ENCODE measurements around the gene UBE3B.
A peak's percentile ranks its signal among the peaks of the same experiment; 100 is the strongest.

UBE3B gene

DNA sequence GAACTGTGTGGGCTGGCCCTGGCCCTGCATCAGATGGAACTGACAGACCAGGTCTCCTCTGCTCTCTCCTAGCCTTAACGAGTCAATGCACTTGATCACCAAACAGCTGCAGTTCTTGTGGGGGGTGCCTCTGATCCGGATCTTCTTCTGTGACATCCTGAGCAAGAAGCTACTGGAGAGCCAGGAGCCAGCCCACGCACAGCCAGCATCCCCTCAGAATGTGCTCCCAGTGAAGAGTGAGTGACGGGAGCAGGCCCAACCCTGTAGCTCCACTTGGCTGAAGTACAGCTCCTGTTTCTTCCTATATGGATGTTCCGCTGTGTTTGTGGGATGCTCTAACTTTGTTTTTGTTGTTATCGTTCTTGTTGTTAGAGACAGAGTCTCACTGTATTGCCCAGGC lies 23.9 kb downstream of the UBE3B start:
- DNase-seq: no peak

- no peak for DNase-seq
Observed at GRCh38 chr12:109502332-109502731, 24.9 kb downstream of the UBE3B start.

DNA sequence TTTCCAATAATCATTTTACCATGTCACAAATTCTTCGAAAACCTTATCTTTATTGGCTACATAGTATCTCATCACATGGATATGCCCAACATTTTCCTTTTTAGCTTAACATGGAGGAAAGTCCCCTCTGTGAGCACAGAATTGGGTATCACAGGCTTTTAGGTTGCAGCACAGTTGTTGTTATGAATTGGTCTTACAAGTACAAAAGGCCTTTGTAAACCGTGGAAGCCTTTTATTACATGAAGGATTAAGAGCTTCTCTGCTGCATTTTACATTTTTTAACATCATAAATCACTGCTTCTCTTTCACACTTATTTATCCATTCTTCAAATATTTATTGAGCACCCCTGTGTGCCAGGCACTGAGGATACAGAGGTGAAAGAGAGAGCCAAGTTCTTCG lies 26.2 kb downstream of the UBE3B start:
- DNase-seq: no peak

DNA sequence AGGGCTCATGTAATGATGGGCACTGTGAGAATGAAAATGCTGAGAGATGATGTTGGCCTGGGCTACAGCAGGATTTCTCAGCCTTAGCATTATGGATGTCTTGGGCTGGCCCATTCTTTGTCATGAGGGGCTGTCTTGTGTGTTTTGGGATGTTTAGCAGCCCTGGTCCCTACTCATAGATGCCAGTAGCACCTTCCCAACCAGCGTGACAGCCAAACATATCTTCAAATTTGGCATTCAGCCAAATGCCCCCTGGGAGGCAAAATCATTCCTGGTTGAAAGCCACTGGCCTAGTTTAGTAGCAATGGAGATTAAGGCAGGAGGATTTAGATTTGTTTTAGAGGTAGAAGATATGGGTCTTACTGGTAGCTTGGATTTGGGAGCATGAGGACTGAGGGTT lies 26.6 kb downstream of the UBE3B start:
- DNase-seq: no peak

- no peak for DNase-seq
Observed at GRCh38 chr12:109510196-109510595, 32.8 kb downstream of the UBE3B start.

DNA sequence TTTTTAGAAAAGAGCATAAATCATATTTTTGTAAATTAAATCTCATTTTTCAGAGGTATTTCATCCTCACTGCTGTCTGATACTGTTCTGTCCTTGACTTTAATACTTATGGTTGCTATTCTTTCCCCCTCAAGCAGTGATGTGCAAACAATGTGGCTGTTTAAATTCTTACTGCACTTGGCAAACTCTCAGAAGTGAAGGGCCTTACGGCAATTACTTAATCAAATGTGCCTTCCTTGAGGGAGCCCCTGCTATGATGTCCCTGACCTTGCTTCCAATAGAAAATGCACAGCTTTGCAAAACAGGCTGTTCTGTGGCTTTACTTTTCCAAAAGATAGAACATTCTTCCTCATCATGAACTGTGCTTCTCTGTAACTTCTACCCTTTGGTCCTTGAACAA lies 35.2 kb downstream of the UBE3B start:
- no peak for DNase-seq

- no peak for DNase-seq
Observed at GRCh38 chr12:109513051-109513450, 35.6 kb downstream of the UBE3B start.

GRCh38 chr12:109513977-109514376 lies 36.5 kb downstream of the UBE3B start:
- no peak for DNase-seq

GRCh38 chr12:109517619-109518018 lies 40.2 kb downstream of the UBE3B start:
- no peak for DNase-seq

- DNase-seq: peak; percentile 66
Observed at GRCh38 chr12:109518820-109519665, 41.6 kb downstream of the UBE3B start.

- DNase-seq: no peak
Observed at GRCh38 chr12:109519787-109520186, 42.4 kb downstream of the UBE3B start.

GRCh38 chr12:109521831-109522230 lies 44.4 kb downstream of the UBE3B start:
- DNase-seq: no peak

GRCh38 chr12:109523071-109523470 lies 45.6 kb downstream of the UBE3B start:
- DNase-seq: no peak

DNA sequence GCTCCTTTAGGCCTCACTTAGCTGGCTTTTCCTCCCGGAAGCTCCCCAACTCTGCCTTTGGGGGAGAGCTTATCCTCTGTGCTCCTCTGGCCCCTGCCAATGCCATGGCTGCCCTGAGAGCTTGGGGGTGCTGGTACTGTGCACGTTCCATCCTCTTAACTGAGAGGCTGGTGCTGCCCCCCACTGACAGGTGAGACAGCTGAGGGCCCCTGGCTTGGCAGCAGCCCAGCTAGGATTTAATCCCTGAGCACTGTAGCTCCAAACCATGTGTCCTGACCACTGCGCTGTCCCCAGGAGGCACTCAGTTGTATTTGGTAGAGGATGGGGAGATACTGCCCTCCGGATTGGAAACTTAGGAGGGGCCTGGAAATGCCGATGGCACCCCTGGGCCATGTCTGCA lies 46.1 kb downstream of the UBE3B start:
- DNase-seq: no peak

- DNase-seq: no peak
Observed at GRCh38 chr12:109524466-109525278, 47.2 kb downstream of the UBE3B start.

- DNase-seq: no peak
Observed at GRCh38 chr12:109525279-109525585, 47.8 kb downstream of the UBE3B start.

GRCh38 chr12:109527489-109528123 lies 50.2 kb downstream of the UBE3B start:
- DNase-seq: no peak

GRCh38 chr12:109529691-109530640 lies 52.5 kb downstream of the UBE3B start:
- DNase-seq: no peak

GRCh38 chr12:109531411-109531810 lies 54.0 kb downstream of the UBE3B start:
- no peak for DNase-seq

- DNase-seq: peak; percentile 59
Observed at GRCh38 chr12:109532721-109533486, 55.5 kb downstream of the UBE3B start.

DNA sequence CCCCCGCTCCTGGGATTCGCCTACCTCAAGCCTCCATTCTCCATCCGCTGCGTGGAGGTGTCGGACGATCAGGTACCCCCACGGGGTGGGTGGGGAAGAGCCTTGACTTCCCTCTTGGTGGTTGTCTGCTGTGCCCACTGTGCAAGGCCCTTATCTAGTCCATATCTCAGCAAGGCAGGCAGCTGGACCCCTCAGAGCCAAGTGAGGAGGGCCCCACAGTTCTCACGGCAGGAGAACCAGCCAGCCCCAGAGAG lies 56.0 kb downstream of the UBE3B start:
- no peak for DNase-seq

DNA sequence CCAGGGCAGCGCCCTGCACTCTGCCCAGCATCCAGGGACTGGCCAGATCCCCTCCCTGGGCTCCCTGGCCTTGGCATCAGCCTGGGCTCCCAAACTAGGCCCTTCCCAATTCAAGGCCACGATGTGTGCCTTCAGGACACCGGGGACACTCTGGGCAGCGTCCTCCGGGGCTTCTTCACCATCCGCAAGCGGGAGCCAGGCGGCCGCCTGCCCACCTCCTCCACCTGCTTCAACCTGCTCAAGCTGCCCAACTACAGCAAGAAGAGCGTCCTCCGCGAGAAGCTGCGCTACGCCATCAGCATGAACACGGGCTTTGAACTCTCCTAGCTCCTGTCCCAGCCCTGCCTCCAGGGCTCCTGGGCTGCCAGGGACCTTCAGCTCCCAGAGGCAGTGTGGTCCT lies 57.0 kb downstream of the UBE3B start:
- DNase-seq: no peak

Measured in NCI-H2107 (cell line).